NK-92 (cell line): ENCODE data around the gene UNC45A.
A peak's percentile ranks its signal among the peaks of the same experiment; 100 is the strongest.
"Not testable (repeated sequence)": the region's sequence is repeated elsewhere in the genome, so short reads cannot be mapped to it uniquely, and the experiment has no call there.

Experiments
- DNase-seq: peaks from one replicate; lab custom pipeline; 2025; ENCODE audit not compliant: unreplicated experiment; lab: John Stamatoyannopoulos, UW

UNC45A gene

GRCh38 chr15:90917569-90917968 lies 17.5 kb upstream of the UNC45A start:
- no peak for DNase-seq

GRCh38 chr15:90918034-90918788 lies 16.9 kb upstream of the UNC45A start:
- DNase-seq = no peak

- no peak for DNase-seq
Observed at GRCh38 chr15:90918835-90919234, 16.2 kb upstream of the UNC45A start.

- no peak for DNase-seq
Observed at GRCh38 chr15:90921887-90922286, 13.2 kb upstream of the UNC45A start.

GRCh38 chr15:90922712-90923322 lies 12.3 kb upstream of the UNC45A start:
- DNase-seq = not testable (repeated sequence)

- no peak for DNase-seq
Observed at GRCh38 chr15:90924375-90924774, 10.7 kb upstream of the UNC45A start.

GRCh38 chr15:90926766-90927165 lies 8.3 kb upstream of the UNC45A start:
- not testable (repeated sequence) for DNase-seq

- DNase-seq = not testable (repeated sequence)
Observed at GRCh38 chr15:90928106-90928505, 7.0 kb upstream of the UNC45A start.

GRCh38 chr15:90929246-90930019 lies 5.7 kb upstream of the UNC45A start:
- DNase-seq = no peak

GRCh38 chr15:90930861-90931574 lies 4.1 kb upstream of the UNC45A start:
- DNase-seq = no peak

- no peak for DNase-seq
Observed at GRCh38 chr15:90931575-90931827, 3.6 kb upstream of the UNC45A start.

- no peak for DNase-seq
Observed at GRCh38 chr15:90931828-90932659, 3.0 kb upstream of the UNC45A start, which contains the start of gene HDDC3. HDDC3 (minus strand) TSS chr15:90932549; CDS start chr15:90932540, 9 bp downstream.

- DNase-seq = no peak
Observed at GRCh38 chr15:90932660-90932991, 2.5 kb upstream of the UNC45A start.

GRCh38 chr15:90933301-90933700 lies 1.8 kb upstream of the UNC45A start:
- DNase-seq = no peak

- DNase-seq = peak; percentile 43
Observed at GRCh38 chr15:90934256-90934948, 683 bp upstream of the UNC45A start.

- no peak for DNase-seq
Observed at GRCh38 chr15:90936823-90937222, 1.7 kb downstream of the UNC45A start.

GRCh38 chr15:90938261-90938660 lies 3.2 kb downstream of the UNC45A start:
- no peak for DNase-seq

- no peak for DNase-seq
Observed at GRCh38 chr15:90939756-90940155, 4.7 kb downstream of the UNC45A start.

GRCh38 chr15:90941038-90941437 lies 6.0 kb downstream of the UNC45A start:
- no peak for DNase-seq
